Measurements from ENCODE around the gene TMOD2.

Gene TMOD2

DNA sequence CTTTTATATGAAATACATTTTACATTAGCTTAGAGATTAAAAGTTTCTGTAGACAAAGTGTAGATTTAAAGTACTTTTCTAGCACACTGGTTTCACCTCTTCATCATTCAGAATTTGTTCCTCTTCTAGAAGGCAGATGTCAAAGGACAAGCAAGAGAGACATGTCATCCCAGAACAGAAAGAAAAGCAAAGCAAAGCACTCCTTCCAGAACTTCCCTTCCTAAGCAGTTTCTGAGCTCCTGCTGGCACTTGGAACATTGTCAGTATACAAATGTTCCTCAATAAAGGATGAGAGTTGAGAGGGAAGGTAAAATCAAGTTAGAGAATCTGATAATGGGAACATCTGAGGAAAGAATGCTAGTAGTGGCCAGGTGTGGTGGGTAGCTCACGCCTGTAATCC lies 104.2 kb downstream of the TMOD2 start:
- DNase-seq (ENCODE audit: low read depth in 2 of 2): no peak

DNA sequence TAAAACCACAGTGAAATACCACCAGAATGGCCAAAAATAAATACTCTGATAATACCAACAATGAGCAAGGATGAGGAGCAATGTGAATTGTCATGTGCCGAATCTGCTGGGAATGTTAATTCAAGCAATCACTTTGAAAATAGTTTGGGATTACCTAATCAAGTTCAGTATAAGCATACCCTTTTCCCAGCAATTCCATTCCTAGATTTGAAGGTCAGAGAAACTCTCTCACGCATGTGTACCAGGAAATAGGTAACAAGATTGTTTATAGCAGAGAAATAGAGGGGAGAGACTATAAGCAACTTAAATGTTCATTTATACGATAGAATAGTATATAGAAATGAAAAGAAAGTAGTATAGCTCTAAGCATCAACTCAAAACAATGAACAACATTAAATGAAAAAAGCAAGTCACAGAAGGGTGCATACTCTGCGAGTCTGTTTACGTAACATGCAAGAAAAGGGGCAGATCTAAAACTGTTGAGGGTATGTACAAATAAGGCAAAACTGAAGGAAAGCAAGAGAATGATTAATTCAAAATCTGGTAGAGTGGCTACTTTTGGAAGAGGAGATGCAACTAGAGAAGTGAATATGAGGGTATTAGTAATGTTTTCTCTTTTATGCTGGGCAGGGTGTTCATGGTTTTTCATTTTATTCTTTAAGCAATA lies 105.5 kb downstream of the TMOD2 start:
- no peak for DNase-seq (ENCODE audit: low read depth in 2 of 2)

DNA sequence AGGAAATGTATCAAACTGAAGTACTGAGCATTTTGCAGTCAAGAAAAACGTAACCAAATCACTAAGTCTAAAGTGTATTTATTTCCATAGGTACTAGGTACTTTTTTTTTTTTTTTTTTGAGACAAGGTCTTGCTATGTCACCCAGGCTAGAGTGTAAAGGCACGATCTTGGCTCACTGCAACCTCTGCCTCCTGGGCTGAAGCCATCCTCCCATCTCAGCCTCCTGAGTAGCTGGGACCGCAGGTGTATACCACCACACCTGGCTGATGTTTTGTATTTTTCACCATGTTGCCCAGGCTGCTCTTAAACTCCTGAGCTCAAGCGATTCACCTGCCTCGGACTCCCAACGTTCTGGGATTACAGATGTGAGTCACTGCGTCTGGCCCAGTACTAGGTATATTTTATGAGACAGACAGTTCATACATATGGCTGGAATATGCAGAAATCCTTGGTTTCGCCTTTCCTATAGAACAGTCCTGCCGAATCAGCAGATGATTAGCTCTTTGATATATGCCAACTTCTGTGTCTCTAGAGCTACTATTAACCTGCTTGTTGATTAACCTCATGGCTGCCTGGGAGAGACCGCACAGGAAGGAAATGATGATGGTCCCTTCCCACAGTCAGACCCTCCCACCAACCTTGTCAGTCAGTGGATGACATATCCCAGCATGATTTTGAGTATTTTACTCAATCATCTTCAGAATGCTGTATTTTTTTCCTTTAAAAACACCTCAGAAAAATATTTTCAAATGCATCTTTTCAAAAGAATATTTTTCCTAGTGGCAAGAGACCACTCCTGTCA lies 110.4 kb downstream of the TMOD2 start:
- no peak for DNase-seq (ENCODE audit: low read depth in 2 of 2)

DNA sequence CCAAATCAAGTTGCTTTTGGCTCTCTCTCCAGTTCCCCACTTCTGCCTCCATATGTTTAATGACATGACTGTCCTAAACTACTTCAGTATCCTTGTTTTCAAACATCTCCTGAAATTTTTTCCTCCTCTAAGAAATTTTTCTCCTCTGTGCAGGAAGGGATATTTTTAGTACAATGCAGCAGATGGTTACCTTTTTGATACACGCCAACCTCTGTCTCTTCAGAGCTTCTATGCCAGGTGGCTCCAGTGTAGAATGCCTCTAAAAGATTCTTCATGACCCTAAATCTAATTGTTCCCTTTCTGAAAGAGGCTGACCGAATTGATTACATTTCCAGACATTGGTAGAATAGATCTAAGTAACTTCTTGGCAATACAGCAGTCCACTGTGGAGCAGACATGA lies 111.7 kb downstream of the TMOD2 start:
- no peak for DNase-seq (ENCODE audit: low read depth in 2 of 2)

DNA sequence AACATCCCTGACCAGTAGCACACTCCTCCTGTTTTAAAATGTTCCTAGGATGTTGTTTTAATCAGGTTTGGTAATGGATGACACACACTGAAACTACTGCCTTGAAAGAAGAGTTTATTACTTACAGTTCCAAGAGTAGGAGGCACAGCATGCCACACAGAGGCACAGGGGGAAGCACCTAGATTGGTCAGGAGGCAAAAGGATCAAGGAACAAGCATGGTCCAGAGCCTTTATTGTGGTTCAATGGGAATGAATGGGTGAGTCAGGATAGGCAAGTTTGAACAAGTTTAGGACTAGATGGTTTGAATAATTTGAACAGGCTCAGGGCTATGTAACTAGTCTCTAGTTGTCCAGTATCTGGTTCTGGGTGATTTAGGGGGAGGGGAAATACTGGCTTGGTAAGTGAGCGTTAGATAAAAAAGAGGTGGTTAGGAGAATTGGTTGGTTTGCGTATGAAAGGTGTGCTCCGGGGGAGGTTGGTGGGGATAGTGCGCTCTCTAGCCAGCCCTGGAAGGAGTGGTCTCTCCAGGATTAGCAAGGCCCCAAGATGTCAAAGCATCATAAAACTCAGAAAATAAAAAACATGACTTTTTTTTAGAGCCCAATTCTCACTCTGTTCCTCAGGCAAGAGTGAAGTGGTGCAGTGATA lies 113.1 kb downstream of the TMOD2 start:
- DNase-seq (ENCODE audit: low read depth in 2 of 2): no peak

DNA sequence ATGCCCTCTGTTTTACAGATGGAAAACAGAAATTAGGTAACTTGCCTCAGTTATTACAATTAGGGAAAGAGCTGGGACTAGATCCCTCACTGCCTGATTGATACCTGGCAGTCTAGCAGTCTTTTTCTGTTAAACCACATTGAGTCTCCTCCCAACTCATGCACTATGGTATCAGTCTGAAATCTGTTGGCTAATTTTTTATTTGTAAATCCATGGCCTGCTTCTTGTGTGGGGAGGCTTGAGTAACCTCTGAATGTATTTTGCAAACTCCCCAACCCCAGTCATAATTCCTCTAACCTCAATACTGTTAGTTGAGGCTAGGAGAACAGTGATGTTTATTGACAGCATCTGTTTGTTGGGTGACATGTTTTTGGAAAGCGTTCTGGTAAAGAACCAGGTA lies 113.9 kb downstream of the TMOD2 start:
- DNase-seq (ENCODE audit: low read depth in 2 of 2): no peak
